Inflammatory macrophage treated with lipopolysaccharide for 4 hours (primary cell): ENCODE results near the gene SLC35F2.
"Not testable (repeated sequence)": the region's sequence is repeated elsewhere in the genome, so short reads cannot be mapped to it uniquely, and the experiment has no call there.

Experiments used
- DNase-seq: peaks from one replicate; pipeline ENCODE4 v3.0.0-alpha.2; 2020

SLC35F2 gene

DNA sequence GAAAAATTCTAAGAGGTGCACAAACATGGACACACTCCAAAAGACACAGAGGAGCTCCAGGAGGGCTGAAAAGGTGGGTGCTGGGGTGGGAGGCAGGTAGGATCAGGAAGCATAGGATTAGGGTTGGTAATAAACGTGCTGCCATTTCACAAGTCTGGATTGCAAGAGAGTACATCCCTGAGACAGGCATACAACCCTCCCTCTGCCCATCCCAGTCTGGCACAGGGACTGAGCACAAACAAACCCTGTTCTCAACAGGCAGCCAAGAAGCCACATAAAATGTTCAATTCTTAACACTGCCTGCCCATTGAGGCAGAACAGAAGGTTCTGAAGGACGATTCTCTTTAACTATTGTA is 18.5 kb downstream of the SLC35F2 start:
- no peak for DNase-seq

DNA sequence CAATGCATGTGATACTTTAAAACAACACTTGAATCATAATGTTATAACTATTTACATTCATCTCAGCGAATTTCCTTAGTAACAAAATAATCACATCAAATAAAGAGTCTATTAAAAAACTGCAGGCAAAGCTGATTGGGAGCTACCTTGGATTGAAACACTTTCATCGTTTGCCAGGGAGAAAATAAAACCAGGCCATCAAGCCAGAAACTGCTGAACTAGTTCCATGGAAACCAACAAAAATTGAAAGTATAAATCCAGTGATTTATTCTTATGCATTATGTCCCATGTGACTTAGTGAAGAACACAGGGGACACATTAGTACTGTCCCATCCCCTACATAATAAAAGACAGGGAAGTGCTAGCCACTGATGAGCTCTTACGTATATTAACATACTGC is 21.7 kb downstream of the SLC35F2 start:
- no peak for DNase-seq

DNA sequence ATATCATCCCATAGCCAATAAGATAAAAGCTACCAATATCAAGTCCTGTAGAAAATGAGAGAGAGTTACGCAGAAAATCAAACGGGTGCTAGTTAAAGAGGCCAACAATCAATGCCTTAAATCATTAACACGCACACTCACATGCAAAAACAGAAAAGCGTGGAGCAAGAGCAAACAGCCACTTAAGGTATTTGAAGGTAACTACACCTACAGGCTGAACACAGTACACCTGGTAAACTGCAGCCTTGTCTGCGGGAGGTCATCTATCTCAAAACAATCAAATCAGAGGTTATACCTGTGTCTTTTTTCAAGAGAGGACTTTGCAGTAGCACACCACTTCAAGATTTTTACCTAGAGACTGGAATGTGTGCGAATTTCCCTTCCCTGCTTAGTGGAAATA is 23.6 kb downstream of the SLC35F2 start:
- no peak for DNase-seq

DNA sequence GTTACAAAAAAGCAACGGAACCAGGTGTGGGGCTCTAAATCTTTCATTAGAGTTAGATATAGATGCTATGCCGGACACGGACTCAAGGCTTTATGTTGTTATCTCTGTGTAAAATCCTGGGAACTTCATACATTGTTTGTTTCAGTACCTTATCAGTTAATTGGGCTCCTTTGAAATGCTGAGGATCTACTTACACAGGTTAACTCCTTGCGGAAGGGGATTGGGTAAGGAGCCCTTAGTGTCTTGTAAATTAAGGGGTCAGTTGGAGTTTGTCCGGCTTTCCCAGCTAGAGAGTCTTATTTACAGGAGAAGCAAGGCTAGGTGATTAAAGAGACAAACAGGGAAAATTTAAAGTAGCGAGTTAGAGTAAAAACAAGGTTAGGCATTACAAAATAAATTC is 24.7 kb downstream of the SLC35F2 start:
- DNase-seq = not testable (repeated sequence)

DNA sequence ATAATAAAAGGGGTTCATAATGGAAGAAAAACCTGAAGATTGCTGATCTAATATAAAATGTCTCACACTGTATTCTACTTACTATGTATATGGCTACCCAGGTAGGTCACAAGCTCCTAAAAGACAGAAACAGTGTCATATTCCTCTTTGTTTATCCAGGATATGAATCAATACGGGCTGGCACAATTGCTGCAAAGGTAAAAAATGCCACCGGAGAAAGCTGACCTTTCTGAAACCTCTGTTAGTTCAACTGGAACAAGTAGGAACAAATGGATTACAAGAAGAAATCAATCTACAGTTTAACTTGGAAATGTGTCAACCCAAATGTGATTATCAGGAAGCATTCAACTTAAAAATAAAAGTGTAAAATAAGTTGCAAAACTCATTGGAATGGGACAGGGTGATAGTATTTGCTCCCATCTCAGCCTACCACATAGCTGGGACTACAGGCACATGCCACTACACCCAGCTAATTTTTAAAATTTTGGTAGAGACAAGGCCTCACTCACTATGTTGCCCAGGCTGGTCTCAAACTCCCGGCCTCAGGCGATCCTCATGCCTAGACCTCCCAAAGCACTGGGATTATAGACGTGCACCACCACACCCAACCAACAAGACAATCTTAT is 27.6 kb downstream of the SLC35F2 start:
- DNase-seq = no peak

DNA sequence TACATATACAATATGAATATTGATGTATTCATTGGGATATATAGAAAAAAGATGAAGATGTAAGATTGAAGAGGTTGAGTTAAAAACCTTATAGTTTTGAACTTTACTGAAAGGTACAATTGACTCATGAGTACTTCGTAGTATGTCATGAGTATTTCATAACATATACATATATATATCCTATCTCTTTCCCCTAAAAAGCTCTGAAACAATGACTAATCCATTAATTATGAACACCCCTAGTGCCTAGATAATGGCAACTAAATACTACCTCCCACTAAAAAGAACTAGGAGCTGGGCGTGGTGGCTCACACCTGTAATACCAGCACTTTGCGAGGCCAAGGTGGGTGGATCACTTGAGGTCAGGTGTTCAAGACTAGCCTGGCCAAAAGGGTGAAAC is 31.5 kb downstream of the SLC35F2 start:
- DNase-seq = no peak

DNA sequence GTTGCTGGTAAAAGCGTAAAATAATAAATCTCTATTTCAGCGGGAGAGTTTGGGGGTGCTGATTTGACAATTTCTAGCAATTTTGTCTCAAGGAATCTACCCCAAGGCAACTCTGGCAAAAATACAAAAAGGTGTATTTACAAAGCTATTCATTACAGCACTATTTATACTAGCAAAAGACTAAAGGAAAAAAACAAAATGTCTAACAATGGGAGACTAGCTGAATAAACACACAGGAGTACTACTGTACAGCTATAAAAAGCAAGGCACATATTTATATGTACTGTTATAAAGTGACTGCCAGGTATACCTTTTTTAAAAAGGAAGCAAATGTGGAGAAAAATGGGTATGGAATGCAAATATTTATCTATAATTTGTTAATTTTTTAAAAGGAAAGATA is 32.7 kb downstream of the SLC35F2 start:
- no peak for DNase-seq

DNA sequence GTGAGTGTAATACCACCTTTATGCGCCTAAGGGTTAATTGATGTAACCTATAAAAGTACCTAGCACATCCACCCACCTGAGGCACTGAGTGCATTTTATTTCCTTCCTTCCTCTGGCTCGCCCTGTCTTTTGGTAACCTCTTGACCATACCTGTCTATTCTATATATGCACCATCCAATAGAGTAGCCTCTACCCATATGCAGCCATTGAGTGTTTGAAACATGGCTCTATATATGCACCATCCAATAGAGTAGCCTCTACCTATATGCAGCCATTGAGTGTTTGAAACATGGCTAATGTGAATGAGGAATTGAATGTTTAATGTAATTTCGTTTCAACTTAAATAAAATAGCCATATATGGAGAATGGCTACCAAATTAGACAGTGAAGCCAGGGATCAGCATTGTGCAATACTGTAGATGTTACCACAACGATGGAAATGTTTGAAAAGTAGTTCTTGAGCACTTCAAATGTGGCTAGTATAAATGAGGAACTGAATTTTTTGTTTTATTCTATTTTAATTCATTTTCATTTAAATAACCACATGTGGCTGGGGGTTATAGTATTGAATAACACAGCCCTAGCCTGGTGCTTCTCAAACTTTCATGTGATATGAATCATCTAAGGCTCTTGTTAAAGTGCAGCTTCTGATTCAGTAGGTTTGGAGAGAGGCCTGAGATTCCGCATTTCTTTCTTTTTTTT is 33.8 kb downstream of the SLC35F2 start:
- DNase-seq = peak; percentile 25

DNA sequence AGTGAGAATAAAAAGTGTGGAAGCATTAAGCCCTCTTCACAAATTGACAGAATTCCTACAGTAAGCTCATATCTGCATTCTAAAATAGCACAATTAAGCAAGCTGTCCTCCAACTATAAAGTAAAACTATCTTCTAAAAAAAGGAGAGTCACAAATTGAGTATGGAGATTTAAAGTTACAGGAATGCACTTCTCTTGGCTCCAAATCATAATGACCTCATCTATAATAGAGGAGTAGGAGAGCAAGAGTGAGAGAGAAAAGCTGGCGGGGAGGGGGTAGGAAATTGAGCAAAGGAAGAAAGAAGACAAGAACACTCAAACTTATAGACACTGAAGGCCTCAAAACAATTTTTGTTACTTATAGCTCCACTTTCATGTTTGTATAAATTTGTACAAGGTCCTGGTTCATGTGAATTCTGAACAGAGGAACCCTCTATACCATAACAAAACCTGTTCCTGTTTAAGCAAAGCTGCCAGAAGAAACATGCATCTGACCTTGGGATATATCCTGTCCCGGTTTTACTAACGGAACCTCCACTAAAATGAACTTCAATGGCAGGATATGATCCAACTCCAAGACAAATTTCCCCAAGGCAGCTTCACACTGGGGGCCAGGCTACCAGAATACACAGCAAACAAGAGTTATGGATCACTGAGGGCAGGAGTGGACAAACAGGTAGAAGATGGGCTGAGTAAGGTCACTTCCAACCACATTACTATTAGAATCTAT is 37.2 kb downstream of the SLC35F2 start:
- DNase-seq = no peak

DNA sequence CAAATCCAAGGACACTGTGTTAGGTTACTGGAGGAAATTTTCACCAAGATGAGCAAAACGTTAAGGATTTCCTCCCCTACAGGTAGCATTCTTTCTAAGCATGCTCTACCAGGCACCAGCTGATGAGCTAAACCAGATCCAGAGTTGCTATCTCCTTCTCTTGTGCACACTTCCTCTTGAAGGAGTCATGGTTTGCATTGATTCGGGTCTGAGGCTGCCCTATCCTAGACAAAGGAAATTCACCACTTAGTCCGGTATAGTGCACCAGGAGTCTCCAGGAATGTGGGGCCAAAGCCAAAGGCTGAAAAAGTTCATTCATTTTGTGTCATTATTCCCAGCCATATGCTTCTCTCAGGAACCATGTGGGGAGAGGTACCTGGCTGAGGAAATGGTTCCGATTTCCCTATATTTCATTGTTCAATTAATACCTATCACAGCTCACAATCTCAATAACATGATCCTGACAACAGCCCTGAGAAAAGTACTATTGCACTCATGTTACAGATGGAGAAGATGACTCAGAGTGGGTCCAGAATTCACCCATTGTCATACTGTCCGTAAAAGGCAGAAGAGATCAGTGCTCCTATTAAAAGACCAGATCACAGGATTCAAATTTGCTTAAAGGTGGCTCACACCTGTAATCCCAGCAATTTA is 39.1 kb downstream of the SLC35F2 start:
- no peak for DNase-seq

DNA sequence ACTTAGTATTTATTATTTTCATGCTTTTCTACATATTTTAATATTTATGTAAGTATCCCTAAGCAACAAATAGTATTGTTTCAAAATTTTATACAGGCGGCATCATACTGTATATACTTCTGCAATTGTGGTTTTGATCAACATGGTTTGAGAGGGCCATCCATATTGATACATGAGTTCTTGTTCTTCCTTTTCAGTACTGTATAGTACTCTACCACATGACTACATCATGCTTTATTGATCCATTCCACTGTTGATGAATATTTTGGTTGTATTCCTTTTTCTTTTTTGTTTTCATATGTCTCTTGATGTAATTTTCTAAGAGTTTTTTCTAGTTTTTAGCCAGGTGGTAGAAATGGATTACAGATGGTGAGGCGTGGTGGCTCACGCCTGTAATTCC is 40.1 kb downstream of the SLC35F2 start:
- DNase-seq = no peak

DNA sequence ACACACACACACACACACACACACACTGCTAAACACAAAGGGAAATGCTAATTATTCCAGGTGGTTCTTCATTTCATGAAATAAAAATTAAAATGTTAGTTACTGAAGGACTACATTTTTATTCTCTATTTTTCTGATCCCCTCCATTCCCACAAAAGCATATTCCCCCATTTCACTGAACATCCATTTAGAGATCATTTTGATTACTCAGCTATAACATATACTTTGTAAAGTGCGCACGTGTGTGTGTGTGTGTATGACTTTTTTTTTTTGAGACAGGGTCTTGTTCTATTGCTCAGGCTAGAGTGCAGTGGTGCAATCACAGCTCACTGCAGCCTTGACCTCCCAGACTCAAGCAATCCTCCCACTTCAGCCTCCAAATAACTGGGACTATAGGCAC is 42.6 kb downstream of the SLC35F2 start:
- no peak for DNase-seq

DNA sequence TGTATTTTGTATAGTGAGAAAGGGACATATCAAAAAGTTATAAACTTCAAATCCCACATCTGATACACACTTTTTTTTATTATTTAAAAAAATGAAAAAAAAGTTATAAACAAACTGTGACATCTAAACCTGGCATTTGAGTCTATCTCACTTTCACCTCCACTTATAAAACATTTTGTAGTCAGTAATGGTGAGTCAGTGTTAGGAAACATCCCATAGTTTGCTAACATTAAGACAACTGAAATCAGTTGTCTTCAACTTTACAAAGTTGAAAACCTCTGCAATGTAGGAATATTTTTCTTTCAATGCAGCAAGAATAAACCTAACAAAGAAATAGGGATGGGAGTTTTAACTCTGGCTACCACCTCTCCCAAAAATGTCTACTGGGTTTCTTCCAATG is 47.7 kb downstream of the SLC35F2 start:
- no peak for DNase-seq

DNA sequence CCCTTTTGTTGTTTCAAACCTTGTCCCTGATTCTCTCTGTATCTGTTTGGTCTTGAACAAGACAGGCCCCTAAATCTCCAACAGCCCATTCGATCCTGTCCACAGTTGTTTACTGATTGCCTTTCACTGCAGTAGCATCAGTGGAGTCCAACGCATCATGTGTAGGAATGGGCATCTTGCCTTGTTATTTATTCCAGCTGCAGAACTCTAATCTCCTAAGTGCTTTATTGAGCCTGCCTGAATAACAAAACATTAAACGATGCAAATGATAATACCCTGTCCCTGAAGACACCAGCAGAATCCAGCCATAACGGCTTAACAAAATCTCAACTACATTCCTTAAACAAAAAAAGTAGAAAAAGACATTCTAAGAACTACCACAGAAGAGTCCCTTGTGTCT is 50.1 kb downstream of the SLC35F2 start:
- DNase-seq = no peak

DNA sequence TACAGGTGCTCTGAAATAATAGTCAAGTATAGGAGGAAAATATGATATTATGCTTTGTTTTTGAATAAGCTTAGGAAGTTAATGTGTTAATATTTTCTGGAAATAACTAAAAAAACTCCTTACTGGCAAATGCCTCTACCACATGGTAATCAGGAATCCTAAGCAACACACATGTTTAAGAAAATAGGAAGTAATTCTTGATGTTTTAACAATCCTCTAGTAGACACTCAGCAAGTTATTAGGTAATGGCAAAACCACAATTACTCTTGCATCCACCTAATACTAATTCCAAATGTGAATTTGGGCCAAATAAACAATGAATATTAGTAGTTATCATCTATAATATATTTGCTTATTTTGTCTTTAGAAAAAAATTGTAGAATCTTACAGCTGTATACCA is 53.6 kb downstream of the SLC35F2 start:
- peak; percentile 63 for DNase-seq

DNA sequence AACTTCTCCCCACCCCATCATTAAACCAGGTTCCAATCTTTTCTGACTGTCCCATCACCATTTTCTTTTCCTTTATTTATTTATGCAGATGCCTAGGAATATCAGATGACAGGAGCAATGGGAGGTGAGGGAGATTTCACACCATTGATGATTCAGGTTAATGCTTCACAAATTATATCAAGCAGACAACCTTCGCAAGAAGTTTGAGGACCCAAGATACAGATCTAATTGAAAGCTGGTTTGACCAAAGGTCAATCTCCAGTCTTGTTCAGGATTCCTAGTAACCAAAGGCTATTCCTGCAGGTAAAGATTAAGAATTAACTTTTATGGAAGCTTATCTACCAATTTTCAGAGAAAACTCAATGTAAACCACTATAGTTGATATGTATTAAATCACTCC is 54.4 kb downstream of the SLC35F2 start:
- no peak for DNase-seq

DNA sequence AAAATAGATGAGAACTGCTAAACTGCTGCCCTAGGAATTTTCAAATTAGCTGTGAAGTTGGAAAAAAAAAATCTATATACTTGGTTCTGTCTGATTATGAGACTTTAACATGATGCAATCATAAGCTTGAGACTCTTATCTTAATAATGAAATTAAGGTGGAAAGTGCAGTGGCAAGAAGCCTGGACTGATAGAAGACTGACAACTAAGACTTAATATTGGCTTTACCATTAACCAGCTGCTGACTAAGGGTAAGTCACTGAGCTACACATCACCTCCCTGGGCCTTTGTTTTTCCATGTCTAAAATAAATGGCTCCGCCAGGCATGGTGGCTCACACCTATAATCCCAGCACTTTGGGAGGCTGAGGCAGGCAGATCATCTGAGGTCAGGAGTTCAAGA is 56.9 kb downstream of the SLC35F2 start:
- DNase-seq = no peak

DNA sequence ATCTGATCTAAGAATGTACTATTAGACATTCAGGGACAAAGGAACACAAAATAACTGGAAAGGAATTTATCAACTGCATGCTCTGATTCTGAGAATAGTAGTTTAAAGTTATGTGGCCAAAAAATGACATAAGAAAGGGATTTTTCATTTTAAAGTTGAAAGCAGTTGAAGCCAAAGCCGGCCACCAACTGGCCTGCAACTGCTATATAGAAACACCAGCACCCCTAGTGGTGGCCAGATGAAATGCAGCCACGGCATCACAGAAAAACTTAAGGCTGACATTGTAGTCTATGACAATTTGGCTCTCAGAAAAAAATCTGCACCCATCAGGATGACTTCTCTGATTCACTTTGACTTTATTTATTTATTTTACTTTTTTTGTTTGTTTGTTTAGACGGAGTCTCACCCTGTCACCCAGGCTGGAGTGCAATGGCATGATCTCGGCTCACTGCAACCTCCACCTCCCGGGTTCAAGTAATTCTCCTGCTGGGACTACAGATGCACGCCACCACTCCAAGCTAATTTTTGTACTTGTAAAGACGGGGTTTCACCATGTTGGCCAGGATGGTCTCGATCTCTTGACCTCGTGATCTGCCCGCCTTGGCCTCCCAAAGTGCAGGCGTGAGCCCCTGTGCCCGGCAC is 59.2 kb downstream of the SLC35F2 start:
- DNase-seq = peak; percentile 70

DNA sequence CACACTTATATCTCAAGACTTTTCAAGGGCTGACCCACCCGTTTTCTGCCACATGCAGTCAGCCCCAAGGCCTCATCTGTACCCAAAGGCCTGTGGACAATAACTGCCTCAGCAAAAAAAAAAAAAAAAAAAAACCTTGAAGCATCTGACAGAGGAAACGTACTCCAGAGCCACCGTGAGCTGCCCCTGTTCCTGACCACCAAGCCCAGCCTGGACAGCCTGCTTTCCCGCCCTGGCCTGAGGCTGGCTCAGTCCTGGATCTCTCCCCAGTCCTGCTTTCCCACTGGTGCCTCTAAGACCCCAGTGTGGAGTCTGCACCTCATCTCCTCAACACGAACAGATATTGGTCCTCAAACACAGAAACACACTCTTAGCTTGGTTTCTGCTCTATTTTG is 66.5 kb downstream of the SLC35F2 start:
- DNase-seq = no peak

DNA sequence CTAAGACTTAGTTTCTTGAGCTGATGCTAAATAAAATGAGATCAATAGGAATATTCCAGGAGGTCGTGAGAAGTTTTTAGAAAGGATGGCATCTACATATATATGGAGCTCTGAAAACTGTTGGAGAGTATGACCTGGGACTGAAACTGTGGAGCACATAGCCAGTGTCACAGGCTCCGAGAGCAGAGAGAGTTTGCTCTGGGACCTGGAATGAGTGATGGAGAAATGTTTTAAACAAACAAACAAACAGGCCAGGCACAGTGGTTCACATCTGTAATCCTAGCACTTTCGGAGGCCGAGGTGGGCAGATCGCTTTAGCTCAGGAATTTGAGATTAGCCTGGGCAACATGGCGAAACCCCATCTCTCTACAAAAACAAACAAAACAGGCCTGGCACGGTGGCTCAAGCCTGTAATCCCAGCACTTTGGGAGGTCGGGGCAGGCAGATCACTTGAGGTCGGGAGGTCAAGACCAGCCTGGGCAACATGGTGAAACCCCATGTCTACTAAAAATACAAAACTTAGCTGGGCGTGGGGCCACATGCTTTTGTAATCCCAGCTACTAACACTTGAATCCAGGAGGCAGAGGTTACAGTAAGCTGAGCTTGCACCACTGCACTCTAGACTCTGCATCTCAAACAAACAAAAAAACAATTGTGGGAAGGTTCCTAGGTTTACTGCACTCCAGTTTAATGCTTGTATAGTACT is 67.1 kb downstream of the SLC35F2 start:
- DNase-seq = no peak

DNA sequence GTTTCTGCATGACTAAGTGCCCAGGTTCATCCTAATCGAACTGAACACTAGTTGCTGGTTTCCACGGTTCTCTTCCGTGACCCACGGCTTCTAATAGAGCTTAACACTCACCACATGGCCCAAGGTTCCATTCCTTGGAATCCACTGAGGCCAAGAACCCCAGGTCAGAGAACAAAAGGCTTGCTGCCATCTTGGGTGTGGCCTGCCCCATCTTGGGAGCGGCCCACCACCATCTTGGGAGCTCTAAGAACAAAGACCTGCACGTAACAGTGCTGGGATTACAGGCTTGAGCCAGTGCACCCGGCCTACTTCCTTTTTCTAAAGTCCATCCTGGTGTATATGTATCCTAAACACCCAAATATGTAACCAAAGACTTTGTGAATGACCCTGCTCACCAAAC is 68.8 kb downstream of the SLC35F2 start:
- DNase-seq = no peak

DNA sequence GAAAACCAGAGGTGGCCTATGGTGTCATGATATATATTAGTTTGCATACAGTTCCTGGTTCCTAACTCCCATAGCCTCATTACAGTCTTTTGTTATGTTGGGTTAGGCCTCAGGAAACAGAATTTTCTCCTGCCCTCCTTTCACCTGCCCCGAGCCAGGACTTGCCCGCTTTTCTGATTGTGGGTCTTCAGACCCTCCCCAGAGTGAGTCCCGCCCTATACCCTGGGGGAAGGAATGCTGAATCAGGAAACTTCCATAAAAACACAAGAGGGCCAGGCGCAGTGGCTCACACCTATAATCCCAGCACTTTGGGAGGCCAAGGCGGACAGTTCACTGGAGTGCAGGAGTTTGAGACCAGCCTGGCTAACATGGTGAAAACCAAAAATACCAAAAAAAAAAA is 70.9 kb downstream of the SLC35F2 start:
- DNase-seq = no peak

DNA sequence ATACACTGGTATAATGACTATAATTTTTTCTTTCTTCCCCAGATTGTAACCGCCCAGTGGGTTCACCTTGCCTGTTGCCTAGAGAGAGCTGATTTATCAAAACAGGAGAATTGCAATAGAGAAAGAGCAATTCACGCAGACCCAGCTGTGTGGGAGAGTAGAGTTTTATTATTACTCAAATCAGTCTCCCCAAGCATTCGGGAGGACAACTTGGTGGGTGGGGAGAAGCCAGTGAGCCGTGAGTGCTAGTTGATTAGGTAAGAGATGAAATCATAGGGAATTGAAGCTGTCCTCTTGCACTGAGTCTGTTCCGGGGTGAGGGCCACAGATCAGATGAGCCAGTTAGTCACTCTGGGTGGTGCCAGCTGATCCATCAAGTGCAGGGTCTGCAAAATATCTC is 73.2 kb downstream of the SLC35F2 start:
- DNase-seq = peak; percentile 87
